Uterus (tissue), 4 donors: ENCODE data around the gene CMTM7. TPM values are rescaled to one million over a fixed set of nuclear protein-coding genes. Genes with fewer than 3 reads are reported as not detected.

Experiments used
- DNase-seq, 2 donors: peaks; one replicate each; pipeline ENCODE4 v3.0.0-alpha.2; 2019 to 2020
- H3K27ac ChIP-seq, 2 donors: fragments of 200-600 bp; sonication (generic); 1 replicate in 1 of 2; 2 replicates in 1 of 2; pipeline ENCODE4 v1.5.1; 2016 to 2018
- H3K27me3 ChIP-seq, 2 donors: fragments of 200-600 bp; sonication (generic); one replicate each; pipeline ENCODE4 v1.5.1; 2018 to 2019; ENCODE audit warnings: control low read depth in 1 of 2
- H3K36me3 ChIP-seq, 2 donors: fragments of 200-600 bp; sonication (generic); one replicate each; pipeline ENCODE4 v1.5.1; 2019; ENCODE audit warnings: control low read depth in 1 of 2
- H3K4me1 ChIP-seq, 2 donors: fragments of 200-600 bp; sonication (generic); one replicate each; pipeline ENCODE4 v1.5.1; 2018 to 2019; ENCODE audit warnings: control low read depth in 1 of 2
- H3K4me3 ChIP-seq, 2 donors: fragments of 200-600 bp; sonication (generic); 1 replicate in 1 of 2; 2 replicates in 1 of 2; pipeline ENCODE4 v1.5.1; 2018 to 2019; ENCODE audit warnings: mild to moderate bottlenecking in 1 of 2
- H3K9me3 ChIP-seq, 2 donors: fragments of 200-600 bp; sonication (generic); one replicate each; pipeline ENCODE4 v1.5.1; 2019; ENCODE audit warnings: control low read depth in 1 of 2
- POLR2A ChIP-seq, 2 donors: fragments of 450-650 bp; IDR thresholded peaks; one replicate each; pipeline ENCODE4 v1.6.1; 2016; ENCODE audit warnings: antibody characterized with exemption in 2 of 2, mild to moderate bottlenecking in 1 of 2, moderate library complexity in 1 of 2
- intact Hi-C: fragments of 100-400 bp; cut with DNase I; formaldehyde crosslinking; loops from one replicate; pipeline ENCODE4 v1.15.1; 2023; ENCODE audit warnings: low total_unique reads
- total RNA-seq, 4 donors: library from RNA; depleted of rRNA in 3 of 4; stranded (reverse); fragments of >200 nt in 3 of 4; gene quantifications; one replicate each; pipeline versions ENCODE4 v1.1.0 to v1.2.4, GENCODE V29; 2014 to 2023
- TF ChIP-seq, protein P1 (sequence below), 4 experiments: fragments of 200-600 bp in 2 of 4; fragments of 450-650 bp in 2 of 4; sonication (generic) in 2 of 4; IDR thresholded peaks; one replicate each; pipeline ENCODE4 v1.5.1; 2016 to 2019; ENCODE audit warnings: antibody characterized with exemption in 4 of 4, mild to moderate bottlenecking in 2 of 4, moderate library complexity in 1 of 4
- donor health status: DM: yes; HTN: yes; CAD: no.

The CMTM7 gene
- total RNA-seq, 4 donors from 2014 or later = 0.26 to 25.2 (median 13.3) TPM

DNA sequence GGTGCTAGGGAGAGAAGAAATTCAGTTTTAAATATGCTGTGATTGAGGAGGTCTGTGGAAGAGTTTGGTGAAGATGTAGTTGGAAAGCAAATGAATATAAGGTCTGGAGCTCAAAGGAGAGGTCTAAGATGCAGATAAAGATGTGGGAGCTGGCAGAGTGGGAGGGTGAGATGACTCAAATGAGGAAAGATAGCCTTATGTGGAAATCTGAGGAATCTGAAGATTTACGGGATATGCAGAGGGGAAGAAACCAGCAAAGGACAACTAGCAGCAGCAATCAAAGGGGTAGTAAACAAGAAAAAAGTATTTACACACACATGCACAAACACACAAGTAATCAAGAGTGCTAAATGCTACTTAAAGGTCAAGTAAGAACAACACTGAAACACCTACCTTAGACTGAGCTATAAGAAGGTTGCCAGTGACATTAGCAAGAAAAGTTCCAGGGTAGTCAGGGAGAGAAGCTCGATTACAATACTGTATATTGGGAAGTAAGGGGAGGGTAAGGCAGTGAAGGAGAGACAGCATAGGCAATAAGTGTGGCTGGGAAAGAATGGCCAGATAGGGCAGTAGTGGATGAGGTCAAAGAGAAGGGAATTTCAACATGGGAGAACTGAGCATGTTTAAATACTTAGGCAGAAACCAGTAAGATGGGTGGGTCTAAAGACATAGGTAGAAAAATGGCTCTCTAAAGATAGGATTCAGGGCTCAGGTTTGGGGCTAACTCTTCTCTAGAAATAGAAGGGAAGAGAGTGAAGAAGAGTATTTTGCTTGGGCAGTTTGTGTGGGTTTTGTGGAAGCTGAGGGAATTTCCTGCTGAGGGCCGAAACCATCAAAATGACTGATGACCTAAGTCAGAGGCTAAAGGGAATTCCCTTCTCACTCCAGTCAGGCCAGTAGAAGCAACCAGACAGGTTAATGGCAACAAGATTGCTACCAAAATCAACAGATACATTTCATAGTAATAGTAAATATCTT lies 102.1 kb downstream of the CMTM7 start:
- TF ChIP-seq POLR2A (IDR thresholded peaks at IDR 0.05) = no peak
- TF ChIP-seq, protein P1, sequence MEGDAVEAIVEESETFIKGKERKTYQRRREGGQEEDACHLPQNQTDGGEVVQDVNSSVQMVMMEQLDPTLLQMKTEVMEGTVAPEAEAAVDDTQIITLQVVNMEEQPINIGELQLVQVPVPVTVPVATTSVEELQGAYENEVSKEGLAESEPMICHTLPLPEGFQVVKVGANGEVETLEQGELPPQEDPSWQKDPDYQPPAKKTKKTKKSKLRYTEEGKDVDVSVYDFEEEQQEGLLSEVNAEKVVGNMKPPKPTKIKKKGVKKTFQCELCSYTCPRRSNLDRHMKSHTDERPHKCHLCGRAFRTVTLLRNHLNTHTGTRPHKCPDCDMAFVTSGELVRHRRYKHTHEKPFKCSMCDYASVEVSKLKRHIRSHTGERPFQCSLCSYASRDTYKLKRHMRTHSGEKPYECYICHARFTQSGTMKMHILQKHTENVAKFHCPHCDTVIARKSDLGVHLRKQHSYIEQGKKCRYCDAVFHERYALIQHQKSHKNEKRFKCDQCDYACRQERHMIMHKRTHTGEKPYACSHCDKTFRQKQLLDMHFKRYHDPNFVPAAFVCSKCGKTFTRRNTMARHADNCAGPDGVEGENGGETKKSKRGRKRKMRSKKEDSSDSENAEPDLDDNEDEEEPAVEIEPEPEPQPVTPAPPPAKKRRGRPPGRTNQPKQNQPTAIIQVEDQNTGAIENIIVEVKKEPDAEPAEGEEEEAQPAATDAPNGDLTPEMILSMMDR (IDR thresholded peaks at IDR 0.05) = no peak
- Histone ChIP-seq H3K27me3 (no peaks in the 10 kb centered on the region), H3K36me3 (no peaks in the 10 kb centered on the region), H3K9me3 (no peaks in the 10 kb centered on the region), H3K4me3 (no peak overlapping the region), H3K4me1 (peaks cover 0 to 6% of the 10 kb centered on the region in 2 donors), H3K27ac (no peak overlapping the region)
- DNase-seq = no peak
- intact Hi-C loops = no loop called here

DNA sequence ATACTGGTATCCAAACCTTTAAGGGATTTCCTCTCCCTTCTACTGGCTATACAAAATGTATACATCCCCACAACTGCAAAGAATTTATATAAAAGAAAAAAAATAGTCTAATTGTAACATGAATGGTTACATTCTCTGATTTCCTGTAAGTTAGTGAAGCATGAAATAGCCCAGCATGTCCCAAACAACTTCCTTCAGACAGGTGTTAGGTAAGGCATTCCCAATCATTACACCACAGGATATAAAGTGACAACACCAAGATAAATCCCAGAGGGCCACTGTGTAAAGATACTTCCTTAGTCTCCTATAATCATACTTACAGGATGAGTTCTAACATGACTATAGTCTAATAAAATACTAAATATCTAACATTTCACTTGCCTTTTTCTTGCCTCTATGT lies 103.4 kb downstream of the CMTM7 start:
- no peaks in the 10 kb centered on the region for H3K36me3 ChIP-seq
- intact Hi-C loops = no loop called here
- no peaks in the 10 kb centered on the region for H3K9me3 ChIP-seq
- no peak for DNase-seq
- no peaks in the 10 kb centered on the region for H3K27me3 ChIP-seq
- peaks cover 0 to 6% of the 10 kb centered on the region in 2 donors for H3K4me1 ChIP-seq
- TF ChIP-seq, protein P1 (IDR thresholded peaks at IDR 0.05) = no peak
- TF ChIP-seq POLR2A (IDR thresholded peaks at IDR 0.05) = no peak
- H3K4me3 ChIP-seq = no peak overlapping the region
- no peak overlapping the region for H3K27ac ChIP-seq

DNA sequence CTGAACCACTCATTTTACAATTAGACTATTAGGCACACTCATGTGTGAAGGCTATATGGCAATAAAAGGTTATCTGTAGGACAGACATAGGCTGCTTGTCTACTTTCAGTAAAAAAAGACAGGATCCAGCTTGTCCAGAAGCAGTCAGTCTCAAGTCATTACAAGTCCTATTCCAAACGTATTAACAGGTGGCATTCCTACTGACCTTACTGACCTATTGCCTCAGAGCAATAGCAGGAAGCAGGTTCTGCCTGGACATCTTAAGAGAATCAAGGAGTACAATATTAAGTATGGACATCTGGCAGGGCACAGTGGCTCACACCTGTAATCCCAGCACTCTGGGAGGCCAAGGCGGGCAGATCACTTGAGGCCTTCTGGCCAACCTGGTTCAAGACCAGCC lies 104.0 kb downstream of the CMTM7 start:
- Histone ChIP-seq H3K27ac (no peak overlapping the region), H3K4me3 (no peak overlapping the region), H3K27me3 (no peaks in the 10 kb centered on the region), H3K36me3 (no peaks in the 10 kb centered on the region), H3K9me3 (no peaks in the 10 kb centered on the region), H3K4me1 (peaks cover 0 to 6% of the 10 kb centered on the region in 2 donors)
- TF ChIP-seq, protein P1 (IDR thresholded peaks at IDR 0.05) = no peak
- TF ChIP-seq POLR2A (IDR thresholded peaks at IDR 0.05) = no peak
- intact Hi-C loops = no loop called here
- DNase-seq = no peak

DNA sequence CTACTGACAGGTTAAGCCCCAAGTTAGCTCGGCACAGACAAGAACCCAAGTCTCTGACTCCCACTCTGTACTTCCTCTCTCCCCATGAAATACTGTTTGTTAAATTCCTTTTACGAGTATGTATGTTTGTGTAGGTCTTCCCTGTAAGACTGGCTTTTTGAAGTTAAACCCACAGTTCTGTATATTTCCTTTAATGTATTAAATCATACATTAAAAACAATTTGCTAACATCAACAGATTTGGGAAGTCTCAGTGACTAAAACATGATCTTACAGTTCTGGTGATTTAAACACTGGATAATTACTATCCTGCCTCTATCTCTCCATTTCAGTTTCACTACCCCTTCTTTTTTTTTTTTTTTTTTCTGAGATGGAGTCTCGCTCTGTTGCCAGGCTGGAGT lies 106.6 kb downstream of the CMTM7 start:
- Histone ChIP-seq H3K36me3 (no peaks in the 10 kb centered on the region), H3K27me3 (no peaks in the 10 kb centered on the region), H3K4me3 (no peak overlapping the region), H3K9me3 (no peaks in the 10 kb centered on the region), H3K27ac (no peak overlapping the region), H3K4me1 (peaks cover 0 to 6% of the 10 kb centered on the region in 2 donors)
- TF ChIP-seq POLR2A (IDR thresholded peaks at IDR 0.05) = no peak
- TF ChIP-seq, protein P1 (IDR thresholded peaks at IDR 0.05) = no peak
- no peak for DNase-seq
- intact Hi-C loops = no loop called here

DNA sequence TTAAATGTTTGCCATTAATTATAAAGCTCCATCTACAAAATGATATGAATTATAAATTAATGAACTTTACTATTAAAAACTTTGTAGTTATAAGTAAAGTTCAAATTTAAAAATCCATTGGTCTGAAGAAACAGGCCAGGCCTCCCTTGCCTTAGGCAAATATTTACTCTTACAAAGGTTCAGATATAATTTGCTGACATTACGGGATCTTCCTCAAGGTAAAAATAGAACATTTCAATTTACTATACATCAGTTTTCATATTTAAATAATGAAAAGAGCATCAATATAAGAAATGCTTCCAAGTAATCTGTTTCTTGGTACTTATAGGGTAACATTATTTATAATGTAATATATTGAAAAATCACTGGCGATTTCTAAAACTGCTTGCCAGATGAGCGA lies 107.3 kb downstream of the CMTM7 start:
- no peak for DNase-seq
- Histone ChIP-seq H3K36me3 (no peaks in the 10 kb centered on the region), H3K27me3 (no peaks in the 10 kb centered on the region), H3K27ac (no peak overlapping the region), H3K9me3 (no peaks in the 10 kb centered on the region), H3K4me1 (no peaks in the 10 kb centered on the region), H3K4me3 (no peak overlapping the region)
- intact Hi-C loops = no loop called here
- TF ChIP-seq POLR2A (IDR thresholded peaks at IDR 0.05) = no peak
- TF ChIP-seq, protein P1 (IDR thresholded peaks at IDR 0.05) = no peak
